Fibroblast of peridontal ligament (primary cell): Measurements from ENCODE around the gene MKLN1.

ENCODE experiments used
- DNase-seq: peaks from one replicate; pipeline ENCODE4 v3.0.0-alpha.2; 2010; ENCODE audit errors: extremely low read depth

Gene MKLN1

DNA sequence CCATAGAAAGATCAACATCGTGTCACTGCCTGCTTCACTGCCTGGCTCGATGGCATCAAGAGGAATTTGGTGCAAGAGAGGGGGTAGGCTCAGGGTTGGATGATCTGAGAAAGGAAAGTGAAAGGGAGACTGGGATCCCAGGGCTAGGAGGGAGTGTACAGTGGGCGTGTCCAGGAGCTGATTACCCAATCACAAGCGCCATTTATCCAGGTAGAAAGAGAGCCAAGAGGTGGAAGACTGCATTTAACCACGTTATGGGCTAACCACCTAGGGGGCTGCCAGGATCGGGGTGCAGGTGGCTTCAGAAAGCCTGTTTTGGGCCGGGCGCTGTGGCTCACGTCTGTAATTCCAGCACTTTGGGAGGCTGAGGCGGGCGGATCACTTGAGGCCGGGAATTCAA is 218.4 kb downstream of the MKLN1 start:
- DNase-seq: no peak
